HG02938 (cell line): ENCODE results near the gene SAAL1.

Experiments
- ATAC-seq: cut with Tn5 transposase; IDR thresholded peaks from one replicate; pipeline ENCODE4 v1.9.1; 2021; ENCODE audit warnings: mild to moderate bottlenecking, moderate library complexity; ENCODE audit not compliant: unreplicated experiment

The SAAL1 gene

DNA sequence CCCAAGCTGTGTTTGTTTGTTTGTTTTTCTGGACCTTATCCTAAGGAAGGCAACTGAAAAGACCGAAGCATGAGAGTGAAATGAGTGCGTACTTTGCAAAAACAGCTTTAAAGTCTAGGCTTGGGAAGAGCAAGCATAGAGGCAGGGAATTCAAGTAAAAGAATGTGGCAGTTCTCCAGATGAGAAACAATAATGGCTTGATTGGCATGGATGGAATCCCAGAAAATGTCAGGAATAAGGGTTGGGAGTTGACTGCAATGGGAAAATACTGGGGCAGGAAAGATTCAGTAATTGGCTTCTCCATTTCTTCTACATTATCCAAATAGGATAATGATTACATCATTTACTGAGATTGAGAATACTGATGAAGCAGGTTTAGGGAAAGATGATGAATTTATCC is 17.5 kb downstream of the SAAL1 start:
- ATAC-seq: no peak

DNA sequence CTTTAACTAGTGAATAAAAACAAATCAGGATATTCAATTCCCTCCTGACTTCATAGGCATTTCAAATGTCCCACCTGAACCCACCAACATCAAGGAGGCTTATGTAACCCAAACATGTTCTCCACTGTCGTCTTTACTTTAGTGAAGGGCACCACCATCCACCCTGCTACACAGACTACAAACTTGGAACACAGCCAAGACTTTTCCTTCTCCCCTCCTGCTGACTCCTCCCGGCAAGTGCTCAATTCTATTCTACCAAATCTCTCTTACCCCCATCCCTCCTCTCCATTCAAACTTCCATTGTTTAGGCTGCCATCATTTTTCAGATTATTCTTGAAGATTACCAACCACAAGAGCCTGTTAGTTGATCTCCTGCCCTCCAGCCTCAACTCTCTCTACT is 24.3 kb downstream of the SAAL1 start:
- ATAC-seq: no peak

DNA sequence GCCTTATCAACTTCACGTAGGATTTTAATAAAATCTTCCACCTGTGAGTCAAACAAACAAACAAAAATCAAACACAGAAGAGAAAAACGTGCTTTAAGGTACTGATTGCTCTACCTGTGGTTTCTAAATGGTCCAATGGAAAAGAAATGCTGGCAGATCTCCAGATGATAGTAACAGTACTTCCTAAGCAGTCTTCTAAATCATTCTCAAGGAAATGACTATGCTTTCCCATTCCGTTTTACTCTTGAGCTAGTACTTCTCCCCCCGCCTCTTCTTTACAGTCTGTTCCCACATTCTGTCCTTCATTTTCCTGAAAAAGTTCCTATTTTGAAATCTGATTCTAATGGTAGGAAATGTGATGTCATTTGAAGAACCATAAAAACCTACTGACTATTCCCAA is 25.4 kb downstream of the SAAL1 start:
- ATAC-seq: no peak

DNA sequence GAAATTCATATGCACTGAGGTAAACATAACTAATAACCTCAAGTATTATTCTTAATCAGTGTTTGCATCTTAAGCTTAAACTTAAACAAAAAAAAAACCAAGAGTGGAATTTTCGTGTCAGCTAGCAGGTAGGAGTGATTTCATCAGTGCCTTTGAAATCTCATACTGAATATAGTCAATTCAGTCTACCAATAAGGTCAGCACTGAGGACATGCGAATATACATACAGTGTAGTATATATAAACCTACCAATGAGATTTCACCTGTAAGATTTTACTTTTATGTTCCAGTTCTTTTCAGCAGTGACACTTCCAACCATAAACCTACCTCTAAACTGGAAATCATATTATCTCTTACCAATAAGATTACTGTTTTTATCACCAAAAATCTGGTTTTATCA is 27.0 kb downstream of the SAAL1 start:
- ATAC-seq: no peak

DNA sequence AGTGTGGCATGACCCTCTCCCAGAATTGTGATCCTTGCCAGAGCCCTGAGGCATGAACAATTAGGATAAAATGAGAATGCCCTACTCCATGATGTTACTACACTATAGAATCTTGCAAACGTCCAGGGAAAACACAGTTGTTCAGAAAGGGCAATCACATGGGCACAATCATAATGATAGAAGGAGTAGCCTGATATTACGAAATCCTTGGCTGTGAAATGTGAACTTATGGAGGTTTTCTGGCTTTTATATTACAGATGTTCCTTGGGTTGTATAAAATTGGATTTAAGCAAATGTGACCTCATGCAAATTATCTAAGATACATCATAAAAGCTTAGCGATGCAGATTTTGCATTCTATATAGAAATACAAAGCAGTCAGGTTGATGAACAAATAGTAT is 30.4 kb downstream of the SAAL1 start:
- no peak for ATAC-seq

DNA sequence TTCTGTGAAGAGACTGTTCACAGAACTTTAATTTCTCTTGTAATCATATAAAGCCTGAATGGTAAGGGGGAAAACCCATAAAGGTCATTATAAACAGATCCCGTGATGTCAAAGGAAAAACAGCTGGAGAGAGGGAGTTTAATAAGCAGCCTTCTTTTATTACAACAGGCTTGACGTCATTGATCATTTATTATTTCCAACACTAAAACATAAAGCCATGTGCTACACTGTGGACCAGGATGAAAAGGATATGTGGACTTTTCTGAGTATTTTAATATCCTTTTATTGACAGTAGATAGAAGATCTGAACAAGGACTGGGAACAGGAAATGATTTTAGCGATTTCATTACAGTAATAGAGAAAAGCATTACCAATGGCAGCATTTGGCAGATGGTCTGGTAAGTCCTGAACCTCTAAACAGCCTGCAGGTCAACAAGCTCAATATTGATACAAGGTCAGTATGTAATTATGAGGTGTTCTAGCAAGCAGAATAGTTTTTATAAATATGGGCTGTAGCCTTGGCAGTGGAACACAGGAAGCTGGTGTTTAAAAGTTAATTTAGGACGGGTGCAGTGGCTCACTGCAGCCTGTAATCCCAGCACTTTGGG is 34.7 kb downstream of the SAAL1 start:
- no peak for ATAC-seq

DNA sequence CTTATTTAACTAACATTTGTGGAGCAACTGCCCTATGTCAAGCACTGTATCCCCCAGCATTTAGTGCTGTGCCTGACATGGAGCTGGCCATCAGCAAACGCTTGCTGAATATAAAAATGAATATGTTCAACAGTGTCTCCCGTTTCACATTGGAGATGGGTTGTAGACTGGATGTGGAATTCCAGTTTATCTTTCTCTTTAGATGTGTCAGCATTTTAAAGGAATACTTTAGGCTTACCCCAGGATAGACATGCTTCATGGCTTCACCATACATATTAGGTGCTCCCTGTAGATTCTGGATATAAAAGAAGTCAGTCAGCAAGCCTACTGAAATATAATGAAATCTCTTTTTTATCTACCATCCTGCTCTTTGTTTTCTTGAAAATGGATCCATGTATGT is 38.5 kb downstream of the SAAL1 start:
- no peak for ATAC-seq

DNA sequence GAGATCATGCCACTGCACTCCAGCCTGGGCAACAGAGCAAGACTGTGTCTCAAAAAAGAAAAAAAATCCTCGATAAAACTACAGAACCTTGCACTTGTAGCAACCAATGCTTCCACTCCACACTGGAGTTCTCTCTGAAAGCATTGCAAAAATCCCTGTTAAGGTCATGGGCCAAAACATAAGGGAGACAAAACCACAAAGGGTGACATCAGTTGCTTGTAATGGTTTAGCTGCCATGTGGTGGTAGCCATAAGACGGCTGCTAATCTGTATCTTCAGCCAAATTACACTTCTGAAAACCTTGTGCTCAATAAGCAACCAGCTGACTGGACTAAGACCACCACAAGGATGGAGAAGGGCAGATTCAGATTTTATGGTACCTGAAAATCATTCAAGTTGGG is 39.3 kb downstream of the SAAL1 start:
- no peak for ATAC-seq

DNA sequence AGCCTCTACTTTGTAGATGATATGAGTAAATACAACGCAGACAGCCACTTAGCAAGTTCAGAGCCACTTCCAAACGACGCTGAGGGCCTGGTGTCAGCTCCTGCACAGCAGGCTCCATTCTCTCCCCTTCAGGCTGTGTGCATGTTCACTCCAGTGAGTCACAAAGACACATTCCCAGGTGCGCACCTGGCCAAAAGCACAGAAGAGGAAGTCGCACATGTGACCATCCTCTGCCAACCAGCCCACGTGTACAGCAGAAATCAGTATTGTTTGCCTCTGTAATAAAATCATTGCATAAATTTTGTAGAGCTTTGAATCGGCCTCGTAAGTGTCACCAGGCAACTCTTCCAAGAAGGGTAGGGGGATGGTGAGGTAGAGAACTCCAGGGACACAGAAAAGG is 40.3 kb downstream of the SAAL1 start:
- ATAC-seq: no peak

DNA sequence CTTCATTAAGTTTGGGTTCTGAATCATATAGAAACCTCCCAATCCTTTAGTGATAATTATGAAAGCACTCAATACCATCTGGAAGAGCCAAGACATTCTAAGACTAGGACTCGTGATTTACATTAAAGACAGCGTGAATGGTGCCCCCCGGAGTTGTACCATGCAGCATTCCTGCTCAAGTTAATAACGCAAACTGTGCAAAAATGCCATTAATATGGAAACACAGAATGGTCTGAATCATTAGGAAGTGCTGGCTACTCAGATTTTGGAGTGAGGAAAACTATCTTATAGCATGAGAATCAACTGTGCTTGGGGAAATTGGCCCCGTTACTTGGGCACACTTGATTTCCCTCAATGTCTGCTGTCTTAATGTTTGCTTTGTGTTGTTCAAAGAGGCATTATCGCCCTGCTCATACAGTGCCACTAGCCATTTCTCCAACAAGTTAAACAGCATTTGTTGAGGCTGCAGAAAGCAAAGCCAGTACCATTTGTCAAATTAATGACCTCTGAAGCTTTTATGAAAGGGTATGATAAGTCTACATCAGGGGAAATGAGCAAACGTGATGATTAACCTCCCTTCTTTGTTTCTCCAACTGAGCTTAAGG is 41.3 kb downstream of the SAAL1 start:
- ATAC-seq: no peak

DNA sequence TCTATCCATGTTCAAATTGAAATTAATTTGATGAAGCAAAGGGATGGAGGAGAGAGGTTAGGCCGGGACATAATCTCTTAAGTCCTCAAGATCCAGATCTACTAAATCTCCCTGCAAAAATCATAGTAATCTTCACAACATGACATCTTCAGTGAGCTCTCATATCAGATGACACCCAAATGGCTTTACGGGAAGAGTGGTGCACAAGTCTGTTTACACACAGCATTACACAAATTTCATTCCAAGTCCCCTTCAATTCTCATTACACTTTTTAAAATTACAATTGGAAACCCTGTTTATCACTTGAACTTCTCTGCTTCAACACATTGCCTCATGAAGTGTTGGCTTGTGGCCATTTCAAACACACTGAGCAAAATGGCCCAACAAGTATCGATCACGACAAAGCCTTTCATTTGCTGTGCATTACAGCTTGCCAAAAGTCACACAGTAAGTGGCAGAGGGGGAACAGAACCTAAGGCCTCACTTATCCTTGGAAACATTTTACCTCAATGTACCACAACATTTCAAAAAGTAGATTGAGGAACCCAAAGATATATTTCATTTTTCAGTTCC is 41.9 kb downstream of the SAAL1 start:
- ATAC-seq: no peak

DNA sequence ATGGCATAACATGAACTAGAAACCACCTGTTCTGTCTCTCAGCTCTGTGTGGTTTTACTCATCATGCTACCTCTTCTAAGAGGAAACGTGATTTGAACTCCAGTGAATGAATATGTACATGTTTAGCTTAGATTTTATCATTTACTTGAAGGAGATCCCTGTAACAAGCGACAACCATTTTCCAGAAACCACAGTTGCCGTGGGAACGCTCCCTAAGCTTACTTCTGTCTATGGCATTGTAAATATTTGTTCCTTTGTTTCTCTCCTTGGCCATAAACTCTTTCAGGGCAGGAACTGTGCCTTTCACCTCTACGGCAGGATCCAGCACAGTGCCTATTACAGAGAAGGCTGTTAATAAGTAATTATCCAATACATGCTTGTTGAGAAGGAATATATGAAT is 42.8 kb downstream of the SAAL1 start:
- ATAC-seq: no peak

DNA sequence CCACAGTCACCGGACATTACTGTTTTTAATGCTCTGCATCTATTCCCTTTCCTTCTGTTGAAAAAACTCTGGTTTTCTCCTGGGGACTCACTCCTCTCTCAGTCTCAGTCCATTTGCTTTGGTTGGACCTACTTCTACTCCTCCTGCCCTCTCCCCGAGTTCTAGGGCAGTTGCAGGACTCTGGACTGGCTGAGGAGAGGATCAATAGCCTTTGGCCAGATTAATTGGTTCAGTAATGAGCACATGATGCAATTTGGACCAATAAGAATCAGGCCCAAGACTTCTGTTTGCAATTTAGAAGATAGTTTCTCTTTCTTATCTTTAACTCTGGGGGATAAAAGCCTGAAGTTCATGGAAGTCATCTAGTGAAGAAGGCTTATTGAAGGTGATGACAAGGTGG is 44.5 kb downstream of the SAAL1 start:
- no peak for ATAC-seq

DNA sequence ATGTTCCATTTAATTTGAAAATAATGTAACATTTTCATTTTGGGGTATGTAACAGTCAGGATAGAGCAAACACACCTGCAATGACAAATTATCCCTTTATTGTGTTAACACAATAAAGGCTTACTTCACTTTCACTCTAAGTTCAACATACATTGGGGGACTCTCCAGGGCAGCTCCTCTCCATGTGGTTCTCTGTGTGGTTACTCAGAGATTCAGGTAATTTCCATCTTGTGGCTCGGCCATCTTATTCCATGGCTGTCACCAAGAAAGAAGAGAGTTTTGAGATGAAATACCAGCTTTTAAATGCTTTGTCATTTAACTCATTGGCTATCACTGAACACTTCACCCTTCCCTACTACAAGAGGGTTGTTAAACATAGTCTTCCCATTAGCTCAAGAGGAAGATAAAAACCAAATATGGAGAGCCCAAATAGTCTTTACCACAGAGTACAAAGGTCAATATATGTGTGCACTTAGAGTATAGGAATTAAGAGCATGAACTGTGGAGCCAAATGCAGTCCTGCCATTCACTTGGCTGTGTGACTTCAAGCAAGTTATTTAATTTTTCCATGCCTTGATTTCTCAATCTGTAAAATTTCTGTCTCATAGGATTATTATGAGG is 49.2 kb downstream of the SAAL1 start:
- ATAC-seq: no peak

DNA sequence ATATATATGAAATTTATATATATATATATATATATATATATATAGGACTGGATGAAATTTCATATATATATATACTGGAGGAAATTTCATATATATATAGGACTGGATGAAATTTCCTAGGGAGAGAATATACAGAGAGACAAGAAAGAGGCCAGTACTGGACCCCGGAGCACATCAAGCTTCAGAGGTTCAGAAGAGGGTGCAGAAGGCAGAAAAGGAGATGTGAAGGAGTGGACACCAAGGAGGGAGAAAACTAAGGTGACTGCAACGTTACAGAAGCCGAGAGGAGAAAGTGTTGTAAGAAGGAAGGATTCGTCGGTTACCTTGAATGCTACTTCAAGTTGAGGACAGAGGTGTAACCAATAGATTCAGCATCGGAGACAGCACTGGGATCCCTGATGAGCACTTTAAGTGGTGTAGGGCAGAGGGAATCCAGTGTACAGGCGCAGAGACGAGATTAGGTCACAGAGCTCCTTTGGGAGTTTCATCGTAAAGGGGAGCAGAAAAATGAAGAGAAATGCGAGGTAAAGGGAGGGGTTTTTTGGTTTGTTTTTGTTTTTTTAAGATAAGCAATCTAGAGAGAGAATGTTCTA is 51.3 kb downstream of the SAAL1 start:
- no peak for ATAC-seq

DNA sequence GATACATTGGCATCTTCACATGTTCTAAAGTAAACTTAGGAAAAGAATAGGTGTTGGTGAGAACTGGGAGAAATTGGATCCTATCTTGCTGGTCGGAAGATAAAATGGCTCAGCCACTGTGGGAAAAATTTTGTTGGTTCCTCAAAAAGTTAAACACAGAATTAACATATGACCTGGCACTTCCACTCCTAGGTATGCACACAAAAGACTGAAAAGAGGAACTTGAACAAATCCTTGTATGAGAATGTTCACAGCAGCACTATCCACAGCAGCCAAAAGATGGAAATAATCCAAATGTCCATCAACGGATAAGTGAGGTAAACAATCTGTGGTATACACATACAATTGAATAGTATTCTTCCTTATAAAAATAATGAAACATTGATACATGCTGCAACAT is 55.0 kb downstream of the SAAL1 start:
- no peak for ATAC-seq

DNA sequence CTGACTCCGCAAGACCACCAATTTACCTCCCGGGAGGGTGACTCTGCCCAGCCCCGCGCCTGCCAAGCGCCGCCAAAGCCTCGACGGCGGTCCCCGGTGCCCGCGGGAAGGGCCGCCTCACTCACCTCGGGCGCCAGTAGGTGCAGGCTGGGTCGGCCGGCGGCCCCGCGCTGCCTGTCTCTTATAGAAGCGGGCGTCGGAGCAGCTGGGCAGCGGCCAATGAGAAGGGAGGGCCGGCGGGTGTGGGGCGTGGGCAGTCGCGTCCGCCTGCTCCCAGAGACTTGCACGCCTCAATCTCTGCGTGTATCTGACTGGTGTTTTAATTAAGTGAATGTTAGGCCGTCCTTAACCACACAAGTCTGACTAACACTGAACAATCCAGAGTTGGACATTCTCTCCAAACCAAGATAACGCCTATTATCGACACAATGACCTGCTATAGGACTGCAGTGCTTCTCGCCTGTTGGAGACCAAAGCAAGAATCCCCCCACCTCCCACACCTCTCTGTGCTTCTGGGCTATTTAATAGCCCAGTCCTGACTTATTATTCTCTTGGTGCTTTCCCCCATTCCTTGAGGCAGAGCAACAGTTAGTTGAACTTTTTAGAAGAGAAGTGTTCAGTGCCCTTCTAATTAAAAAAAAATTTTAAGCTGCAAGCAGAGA is 59.6 kb downstream of the SAAL1 start, which contains the start of gene TPH1:
TPH1 (minus strand) TSS at position 154 of the 662 bp plus-strand sequence. CDS start 5,507 bp downstream, outside the sequence.
- ATAC-seq: no peak

DNA sequence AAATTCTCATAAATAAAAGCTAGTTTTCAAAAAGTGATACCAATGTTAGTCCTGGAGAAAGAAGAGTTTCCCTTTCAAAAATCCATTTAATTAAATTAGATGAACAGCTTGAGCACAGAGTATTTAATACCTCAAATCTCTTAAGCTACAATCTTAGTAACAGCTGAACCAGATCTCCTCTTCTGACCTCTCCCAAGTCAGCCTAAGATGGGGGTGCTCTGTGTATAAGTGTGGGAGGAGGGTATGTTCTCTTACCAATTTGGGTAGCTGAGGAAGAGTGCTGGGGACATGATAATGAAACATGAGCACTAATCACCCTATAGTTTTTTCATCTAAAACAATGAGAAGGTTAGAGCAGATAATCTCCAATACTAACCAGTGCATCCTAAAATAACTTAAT is 69.4 kb downstream of the SAAL1 start:
- no peak for ATAC-seq
